Keratinocyte (primary cell): Measurements from ENCODE around the gene GSN. TPM values are rescaled to one million over a fixed set of nuclear protein-coding genes. Genes with fewer than 3 reads are reported as not detected.

Experiments used
- DNase-seq: peaks from one replicate; pipeline ENCODE4 v3.0.0-alpha.2; 2011; ENCODE audit warnings: low read depth, missing footprints, low spot score
- FAIRE-seq: peaks from 2 replicates; lab custom pipeline; 2011; peaks lifted over from hg19 to GRCh38; lab: Jason Lieb, UNC
- H2AFZ ChIP-seq: 2 replicates; pipeline ENCODE4 v1.6.0; 2012; ENCODE audit warnings: low read length, control low read depth, inconsistent platforms; ENCODE audit not compliant: control insufficient read depth
- H3K27ac ChIP-seq: 2 replicates; pipeline ENCODE4 v1.5.1; 2011; ENCODE audit warnings: low read length; ENCODE audit not compliant: control insufficient read depth, insufficient read depth
- H3K27me3 ChIP-seq: 3 replicates; pipeline ENCODE4 v1.6.0; 2011; ENCODE audit warnings: low read length; ENCODE audit not compliant: control insufficient read depth, insufficient read depth; ENCODE audit errors: extremely low read depth
- H3K36me3 ChIP-seq, 2 experiments: 2 replicates in 1 of 2; 3 replicates in 1 of 2; pipeline ENCODE4 v1.5.1; 2011; ENCODE audit warnings: low read length in 2 of 2, mild to moderate bottlenecking in 1 of 2; ENCODE audit not compliant: control insufficient read depth in 2 of 2, insufficient read depth in 2 of 2; ENCODE audit errors: extremely low read depth in 1 of 2
- H3K4me1 ChIP-seq: 3 replicates; pipeline ENCODE4 v1.5.1; 2011; ENCODE audit warnings: low read length; ENCODE audit not compliant: control insufficient read depth, insufficient read depth; ENCODE audit errors: extremely low read depth
- H3K4me2 ChIP-seq: 3 replicates; pipeline ENCODE4 v1.6.0; 2011; ENCODE audit warnings: low read depth, low read length; ENCODE audit not compliant: control insufficient read depth, insufficient read depth; ENCODE audit errors: extremely low read depth
- H3K4me3 ChIP-seq, 3 experiments: fragments of 200-600 bp in 1 of 3; sonication (generic) in 1 of 3; 2 replicates in 2 of 3; 3 replicates in 1 of 3; pipeline ENCODE4 v1.5.1; 2011 to 2016; ENCODE audit warnings: low read length in 3 of 3, mild to moderate bottlenecking in 3 of 3, control low read depth in 2 of 3, inconsistent platforms in 1 of 3, low read depth in 1 of 3, mixed read lengths in 1 of 3, mixed run types in 1 of 3, moderate library complexity in 1 of 3; ENCODE audit not compliant: control insufficient read depth in 2 of 3, insufficient read depth in 2 of 3; ENCODE audit errors: extremely low read depth in 1 of 3
- H3K79me2 ChIP-seq: 2 replicates; pipeline ENCODE4 v1.6.0; 2012; ENCODE audit warnings: low read length; ENCODE audit not compliant: control insufficient read depth, insufficient read depth
- H3K9ac ChIP-seq: 3 replicates; pipeline ENCODE4 v1.6.0; 2011; ENCODE audit warnings: low read length; ENCODE audit not compliant: control insufficient read depth, insufficient read depth; ENCODE audit errors: extremely low read depth
- H3K9me1 ChIP-seq: 3 replicates; pipeline ENCODE4 v1.6.0; 2011; ENCODE audit warnings: low read length; ENCODE audit not compliant: control insufficient read depth, insufficient read depth; ENCODE audit errors: extremely low read depth
- H3K9me3 ChIP-seq: 2 replicates; pipeline ENCODE4 v1.5.1; 2012; ENCODE audit warnings: low read depth, low read length; ENCODE audit not compliant: control insufficient read depth
- H4K20me1 ChIP-seq: 3 replicates; pipeline ENCODE4 v1.6.0; 2011; ENCODE audit warnings: low read length; ENCODE audit not compliant: control insufficient read depth, insufficient read depth; ENCODE audit errors: extremely low read depth
- EZH2 ChIP-seq: IDR thresholded peaks from one replicate; pipeline ENCODE4 v1.6.1; 2012; ENCODE audit warnings: inconsistent platforms, mild to moderate bottlenecking, low read length, moderate library complexity
- dilution Hi-C: fragments of 300-500 bp; cut with MboI; formaldehyde crosslinking; loops from one replicate; pipeline ENCODE4 v1.7.0; 2020; ENCODE audit warnings: low sequenced_read_pairs; ENCODE audit not compliant: extremely low pct_ligation_motif_present
- polyA plus RNA-seq, 5 experiments: library from polyadenylated mRNA; depleted of rRNA in 3 of 5; stranded (reverse) in 3 of 5; stranded (forward) in 1 of 5; unstranded in 1 of 5; fragments of >200 nt; gene quantifications; 1 replicate in 1 of 5; 2 replicates in 3 of 5; 3 replicates in 1 of 5; pipeline versions ENCODE4 v1.2.1 to v1.2.3, GENCODE V29; 2011 to 2012; ENCODE audit warnings: missing spikeins in 2 of 5, low read depth in 1 of 5, low replicate concordance in 1 of 5
- TF ChIP-seq, protein P1 (sequence below), 3 experiments: IDR thresholded peaks in 1 of 3; conservative IDR thresholded peaks in 1 of 3; optimal IDR thresholded peaks in 1 of 3; 2 replicates in 2 of 3; 3 replicates in 1 of 3; pipeline versions ENCODE3 to v1.5.1; 2011; ENCODE audit warnings: low read length in 3 of 3, mild to moderate bottlenecking in 3 of 3, moderate library complexity in 2 of 3, control low read depth in 1 of 3, inconsistent platforms in 1 of 3; ENCODE audit not compliant: insufficient read depth in 2 of 3; ENCODE audit errors: extremely low read depth in 1 of 3

The GSN gene
- polyA plus RNA-seq, 1 donor (not counting 4 experiments of a cell fraction or from before 2014, with no cell fraction given): 166 TPM

DNA sequence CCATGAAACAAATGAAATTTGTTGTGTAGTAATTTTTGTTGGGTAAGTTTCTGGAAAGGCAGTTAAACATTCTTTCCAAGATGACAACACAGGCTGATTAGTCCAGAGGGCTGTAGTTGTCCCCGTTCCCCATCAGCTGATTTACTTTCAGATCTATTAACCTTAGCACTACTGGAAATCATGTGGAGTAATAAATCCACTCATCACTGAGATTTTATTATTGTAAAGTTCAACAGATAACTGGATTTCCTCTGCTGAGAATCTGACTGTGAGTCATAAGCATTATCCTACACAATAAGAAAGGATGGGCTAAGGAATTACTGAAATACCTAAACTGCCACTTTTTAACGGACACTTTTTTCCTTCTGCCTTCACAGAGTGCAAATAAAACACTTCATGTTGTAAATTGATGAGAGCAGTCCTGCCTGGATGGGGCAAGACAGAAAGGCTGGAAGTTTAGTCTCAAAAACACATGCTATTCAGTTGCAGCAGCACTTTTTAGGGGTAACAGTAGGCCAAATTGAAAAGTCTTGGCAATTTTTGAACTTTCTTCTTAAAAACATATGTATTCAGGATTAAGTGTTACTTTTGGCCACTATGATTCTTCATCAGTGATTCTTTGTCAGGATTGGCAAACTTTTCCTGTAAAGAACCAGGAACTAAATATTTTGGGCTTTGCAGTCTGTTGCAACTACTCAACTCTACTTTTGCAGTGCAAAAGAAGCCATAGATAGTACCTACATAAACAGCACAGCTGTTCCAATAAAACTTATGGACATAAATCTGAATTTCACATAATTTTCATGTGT, 95.1 kb downstream of the GSN start:
- H3K36me3 ChIP-seq: no peaks in the 10 kb centered on the region
- H3K9me1 ChIP-seq: no peaks in the 10 kb centered on the region
- DNase-seq (no peak), FAIRE-seq (peak; percentile 26)
- TF ChIP-seq, protein P1, sequence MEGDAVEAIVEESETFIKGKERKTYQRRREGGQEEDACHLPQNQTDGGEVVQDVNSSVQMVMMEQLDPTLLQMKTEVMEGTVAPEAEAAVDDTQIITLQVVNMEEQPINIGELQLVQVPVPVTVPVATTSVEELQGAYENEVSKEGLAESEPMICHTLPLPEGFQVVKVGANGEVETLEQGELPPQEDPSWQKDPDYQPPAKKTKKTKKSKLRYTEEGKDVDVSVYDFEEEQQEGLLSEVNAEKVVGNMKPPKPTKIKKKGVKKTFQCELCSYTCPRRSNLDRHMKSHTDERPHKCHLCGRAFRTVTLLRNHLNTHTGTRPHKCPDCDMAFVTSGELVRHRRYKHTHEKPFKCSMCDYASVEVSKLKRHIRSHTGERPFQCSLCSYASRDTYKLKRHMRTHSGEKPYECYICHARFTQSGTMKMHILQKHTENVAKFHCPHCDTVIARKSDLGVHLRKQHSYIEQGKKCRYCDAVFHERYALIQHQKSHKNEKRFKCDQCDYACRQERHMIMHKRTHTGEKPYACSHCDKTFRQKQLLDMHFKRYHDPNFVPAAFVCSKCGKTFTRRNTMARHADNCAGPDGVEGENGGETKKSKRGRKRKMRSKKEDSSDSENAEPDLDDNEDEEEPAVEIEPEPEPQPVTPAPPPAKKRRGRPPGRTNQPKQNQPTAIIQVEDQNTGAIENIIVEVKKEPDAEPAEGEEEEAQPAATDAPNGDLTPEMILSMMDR (optimal IDR thresholded peaks at IDR 0.05 in 1 of 3, IDR thresholded peaks at IDR 0.05 in 1 of 3, conservative IDR thresholded peaks at IDR 0.05 in 1 of 3; ENCODE audit: extremely low read depth in 1 of 3, insufficient read depth in 2 of 3, low read length in 3 of 3): no peak
- no peak for TF ChIP-seq EZH2
- H3K27ac ChIP-seq: peak overlapping the region; percentile 54
- H3K27me3 ChIP-seq: no peaks in the 10 kb centered on the region
- dilution Hi-C loops: no loop called here
- H3K4me1 ChIP-seq: peaks cover 63% of the 10 kb centered on the region
- H4K20me1 ChIP-seq: no peaks in the 10 kb centered on the region
- peak overlapping the region in 2 of 3 experiments; percentile 5 to 35 for H3K4me3 ChIP-seq
- no peaks in the 10 kb centered on the region for H3K9me3 ChIP-seq
- H3K4me2 ChIP-seq: peak overlapping the region; percentile 53
- peaks cover 69% of the 10 kb centered on the region for H3K79me2 ChIP-seq
- H3K9ac ChIP-seq: peak overlapping the region; percentile 19
- no peak overlapping the region for H2AFZ ChIP-seq

DNA sequence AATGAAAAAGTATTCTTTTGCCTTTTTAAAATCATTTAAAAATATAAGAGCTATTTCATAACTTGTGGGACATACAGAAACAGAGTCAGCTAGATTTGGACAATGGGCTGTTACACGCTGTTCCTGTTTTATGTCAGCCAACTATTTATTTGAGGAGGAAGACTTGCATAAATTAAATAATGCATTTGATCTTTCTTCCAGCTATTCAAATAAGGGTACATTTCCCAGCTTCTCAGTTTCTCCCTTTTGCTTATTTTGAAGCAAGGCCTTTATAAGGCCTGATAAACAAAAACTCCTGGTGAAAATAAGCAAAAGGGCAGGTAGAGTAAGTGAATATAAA, 95.6 kb downstream of the GSN start:
- Histone ChIP-seq H4K20me1 (no peaks in the 10 kb centered on the region), H3K36me3 (no peaks in the 10 kb centered on the region), H3K4me1 (peaks cover 66% of the 10 kb centered on the region), H3K79me2 (peaks cover 70% of the 10 kb centered on the region), H3K9ac (peak overlapping the region; percentile 46), H3K4me2 (peak overlapping the region; percentile 53), H3K27me3 (no peaks in the 10 kb centered on the region), H3K4me3 (peak overlapping the region in 1 of 3 experiments; percentile 33), H2AFZ (no peak overlapping the region), H3K9me1 (no peaks in the 10 kb centered on the region), H3K9me3 (no peaks in the 10 kb centered on the region), H3K27ac (peak overlapping the region; percentile 54)
- dilution Hi-C loops: no loop called here
- TF ChIP-seq, protein P1 (optimal IDR thresholded peaks at IDR 0.05 in 1 of 3, IDR thresholded peaks at IDR 0.05 in 1 of 3, conservative IDR thresholded peaks at IDR 0.05 in 1 of 3; ENCODE audit: extremely low read depth in 1 of 3, insufficient read depth in 2 of 3, low read length in 3 of 3): no peak
- TF ChIP-seq EZH2: no peak
- no peak for FAIRE-seq
- DNase-seq: no peak
